ENCODE measurements around the gene ZNF678. TPM values are rescaled to one million over a fixed set of nuclear protein-coding genes. Genes with fewer than 3 reads are reported as not detected.
"Not testable (repeated sequence)": the region's sequence is repeated elsewhere in the genome, so short reads cannot be mapped to it uniquely, and the experiment has no call there.

Gene ZNF678
- total RNA-seq, 2 donors from 2014 or later = 3.9 to 4.7 TPM

- intact Hi-C loops (cut with DNase I) = no loop called here
- DNase-seq (no peak), ATAC-seq (no peak)
These were observed 99.6 kb downstream of the ZNF678 start for GRCh38 chr1:227662933-227663332.

- intact Hi-C loops (cut with DNase I) = no loop called here
- no peak for ATAC-seq
- no peak for DNase-seq
These were observed 102.9 kb downstream of the ZNF678 start for GRCh38 chr1:227666286-227666685.

DNA sequence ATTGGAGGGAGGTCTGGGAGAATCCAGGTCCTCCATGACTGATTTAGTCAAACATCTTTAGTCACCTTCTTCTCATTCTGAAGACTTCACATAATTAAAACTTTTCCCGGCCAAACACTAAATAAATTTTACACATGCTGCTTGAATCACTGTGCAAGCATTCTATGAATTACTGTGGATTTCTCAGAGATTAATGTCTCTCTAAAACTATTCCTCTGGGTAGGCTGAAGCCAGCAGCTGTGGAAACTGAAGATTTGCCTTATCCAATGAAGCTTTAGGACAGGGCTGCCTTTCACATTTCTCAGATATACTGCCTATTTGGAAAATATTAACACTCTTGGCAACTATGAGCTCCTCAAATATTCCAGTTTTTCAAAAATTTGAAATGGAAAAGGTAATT lies 110.1 kb downstream of the ZNF678 start:
- intact Hi-C loops (cut with DNase I) = no loop called here
- DNase-seq = no peak
- no peak for ATAC-seq

- ATAC-seq = no peak
- no peak for DNase-seq
- intact Hi-C loops (cut with DNase I) = no loop called here
These were observed 122.5 kb downstream of the ZNF678 start for GRCh38 chr1:227685807-227686206.

DNA sequence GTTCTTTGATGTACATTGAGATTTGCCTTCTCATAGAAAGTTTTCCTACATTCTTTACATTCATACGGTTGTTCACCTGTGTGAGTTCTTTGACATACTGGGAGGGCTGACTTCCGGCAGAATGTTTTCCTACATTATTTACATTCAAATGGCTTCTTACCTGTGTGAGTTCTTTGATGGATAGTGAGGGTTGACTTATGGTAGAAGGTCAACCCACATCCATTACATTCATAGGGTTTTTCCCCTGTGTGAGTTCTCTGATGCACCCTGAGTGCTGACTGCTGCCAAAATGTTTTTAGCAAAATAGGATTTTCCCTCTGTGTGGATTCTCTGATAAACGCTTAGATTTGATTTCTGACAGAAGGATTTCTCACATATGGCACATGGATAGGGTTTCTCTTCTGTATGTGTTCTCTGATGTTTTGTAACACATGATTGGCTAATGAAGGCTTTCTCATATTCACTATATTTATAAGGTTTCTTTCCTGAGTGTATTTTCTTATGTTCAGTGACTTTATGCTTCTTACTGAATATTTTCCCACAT lies 134.0 kb downstream of the ZNF678 start:
- ATAC-seq (no peak), DNase-seq (no peak)
- intact Hi-C loops (cut with DNase I) = no loop called here

- not testable (repeated sequence) for ATAC-seq, DNase-seq
- intact Hi-C loops (cut with DNase I) = loop anchor here in 1 of 2 donors (10.0 kb wide), 1 partner anchor 87 kb away; no protein-coding TSS in a partner anchor
These were observed 138.3 kb downstream of the ZNF678 start for GRCh38 chr1:227701631-227702030.

- no peak for ATAC-seq
- intact Hi-C loops (cut with DNase I) = loop anchor here in 1 of 2 donors (10.0 kb wide), 1 partner anchor 93 kb away; no protein-coding TSS in a partner anchor
- DNase-seq = no peak
These were observed 144.5 kb downstream of the ZNF678 start for GRCh38 chr1:227707846-227708245.

GRCh38 chr1:227709451-227709850 lies 146.1 kb downstream of the ZNF678 start:
- no peak for DNase-seq
- no peak for ATAC-seq
- intact Hi-C loops (cut with DNase I) = loop anchor here in 1 of 2 donors (10.0 kb wide), 1 partner anchor 95 kb away; no protein-coding TSS in a partner anchor

DNA sequence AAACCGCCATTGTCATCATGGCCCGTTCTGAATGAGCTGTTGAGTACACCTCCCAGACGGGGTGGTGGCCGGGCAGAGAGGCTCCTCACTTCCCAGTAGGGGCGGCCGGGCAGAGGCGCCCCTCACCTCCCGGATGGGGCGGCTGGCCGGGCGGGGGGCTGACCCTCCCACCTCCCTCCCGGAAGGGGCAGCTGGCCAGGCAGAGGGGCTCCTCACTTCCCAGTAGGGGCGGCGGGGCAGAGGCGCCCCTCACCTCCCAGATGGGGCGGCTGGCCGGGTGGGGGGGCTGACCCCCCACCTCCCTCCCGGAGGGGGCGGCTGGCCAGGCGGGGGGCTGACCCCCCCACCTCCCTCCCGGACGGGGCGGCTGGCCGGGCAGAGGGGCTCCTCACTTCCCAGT lies 147.1 kb downstream of the ZNF678 start:
- ATAC-seq; intact Hi-C loops (cut with DNase I); DNase-seq: not testable (repeated sequence)

GRCh38 chr1:227712648-227713047 lies 149.3 kb downstream of the ZNF678 start:
- ATAC-seq = no peak
- intact Hi-C loops (cut with DNase I) = no loop called here
- DNase-seq = no peak

DNA sequence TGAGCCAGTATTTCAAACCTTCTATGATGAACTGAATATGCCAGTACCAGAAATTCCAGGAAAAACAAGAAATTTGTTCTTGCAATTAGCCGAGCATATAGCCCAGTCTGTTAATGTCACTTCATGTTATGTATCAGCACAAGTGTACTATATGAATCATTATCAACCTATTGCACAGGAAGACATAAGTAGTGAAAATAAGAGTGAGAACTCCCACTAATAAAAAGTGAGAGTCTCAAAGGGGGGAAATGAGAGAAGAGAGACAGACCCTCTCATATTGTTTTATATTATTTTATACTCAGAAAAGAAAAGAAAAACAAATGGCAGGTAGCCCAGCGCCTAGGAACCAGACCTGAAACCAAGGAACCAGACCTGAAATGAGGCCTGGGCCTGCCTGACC lies 155.6 kb downstream of the ZNF678 start:
- intact Hi-C loops (cut with DNase I) = no loop called here
- DNase-seq = no peak
- no peak for ATAC-seq

GRCh38 chr1:227723474-227723873 lies 160.1 kb downstream of the ZNF678 start:
- intact Hi-C loops (cut with DNase I) = loop anchor here in 1 of 2 donors (10.0 kb wide), 2 partner anchors 179 to 239 kb away; no protein-coding TSS in a partner anchor
- DNase-seq = no peak

DNA sequence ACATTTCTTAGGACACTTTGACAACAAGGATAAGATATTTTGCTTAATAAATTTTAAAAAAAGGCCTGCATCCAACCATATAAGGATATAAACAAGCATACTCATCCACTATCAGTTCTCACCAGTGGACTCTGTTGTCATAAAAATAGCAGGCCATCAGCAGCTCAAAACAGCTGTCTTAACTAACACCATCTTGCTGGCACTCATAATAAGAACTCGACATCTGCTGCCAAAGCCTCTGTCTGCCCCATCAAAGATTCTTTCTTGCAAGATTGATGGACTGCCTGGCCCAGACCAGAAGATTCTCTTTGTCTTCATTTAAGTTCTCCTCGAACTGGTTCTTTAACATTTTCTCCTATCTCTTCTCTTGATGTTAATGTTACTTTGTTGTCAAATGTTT lies 161.7 kb downstream of the ZNF678 start:
- intact Hi-C loops (cut with DNase I) = loop anchor here in 1 of 2 donors (10.0 kb wide), 2 partner anchors 180 to 240 kb away; no protein-coding TSS in a partner anchor
- DNase-seq (no peak), ATAC-seq (no peak)

More at GRCh38 chr1:227723474-227723873, 160.1 kb downstream of the ZNF678 start:
- ATAC-seq = no peak

GRCh38 chr1:227726318-227726717 lies 163.0 kb downstream of the ZNF678 start:
- DNase-seq (no peak), ATAC-seq (no peak)
- intact Hi-C loops (cut with DNase I) = loop anchor here in 1 of 2 donors (10.0 kb wide), 2 partner anchors 182 to 242 kb away; no protein-coding TSS in a partner anchor

Other genes with a start within 250 kb of the ZNF678 start
- gene CDC42BPA, start 245.1 kb upstream of the ZNF678 start, total RNA-seq = 10 to 100 TPM; 35.3 to 41.0 TPM
- gene JMJD4, start 171.7 kb downstream of the ZNF678 start, total RNA-seq = 10 to 100 TPM in 1 of 2 donors, 1 to 10 TPM in 1; 9.7 to 14.1 TPM
- 10 to 100 TPM; 37.9 to 38.5 TPM for gene SNAP47, start 171.9 kb downstream of the ZNF678 start, total RNA-seq

Data from left cardiac atrium (tissue), 4 donors.